Ascending aorta (tissue), 2 donors: ENCODE data around the gene C16orf82. TPM values are rescaled to one million over a fixed set of nuclear protein-coding genes. Genes with fewer than 3 reads are reported as not detected.

Source experiments
- DNase-seq, 2 donors: peaks; one replicate each; pipeline ENCODE4 v3.0.0-alpha.2; 2019; ENCODE audit warnings: low spot score in 2 of 2
- H3K27ac ChIP-seq, 2 donors: fragments of 200-600 bp; sonication (generic); one replicate each; pipeline ENCODE4 v1.5.1; 2016 to 2017; ENCODE audit warnings: mild to moderate bottlenecking in 1 of 2
- H3K27me3 ChIP-seq: fragments of 200-600 bp; sonication (generic); one replicate; pipeline ENCODE4 v1.5.1; 2017
- H3K36me3 ChIP-seq, 2 donors: fragments of 200-600 bp; sonication (generic); one replicate each; pipeline ENCODE4 v1.5.1; 2016
- H3K4me1 ChIP-seq, 2 donors: fragments of 200-600 bp; sonication (generic); one replicate each; pipeline ENCODE4 v1.5.1; 2016 to 2017; ENCODE audit warnings: mild to moderate bottlenecking in 1 of 2
- H3K4me3 ChIP-seq, 2 donors: fragments of 200-600 bp; sonication (generic); one replicate each; pipeline ENCODE4 v1.5.1; 2016 to 2017; ENCODE audit warnings: mild to moderate bottlenecking in 1 of 2
- H3K9me3 ChIP-seq, 2 donors: fragments of 200-600 bp; sonication (generic); one replicate each; pipeline ENCODE4 v1.5.1; 2016
- CTCF ChIP-seq, 3 experiments: fragments of 200-600 bp in 2 of 3; fragments of 450-650 bp in 1 of 3; sonication (generic) in 2 of 3; IDR thresholded peaks; one replicate each; pipeline ENCODE4 v1.5.1; 2016 to 2019; ENCODE audit warnings: antibody characterized with exemption in 3 of 3, mild to moderate bottlenecking in 1 of 3, moderate library complexity in 1 of 3
- intact Hi-C: fragments of 100-400 bp; cut with DNase I; formaldehyde crosslinking; loops from one replicate; pipeline ENCODE4 v1.15.1; 2023
- total RNA-seq: library from RNA; depleted of rRNA; stranded (reverse); fragments of >200 nt; gene quantifications from one replicate; pipeline ENCODE4 v1.1.0, GENCODE V29; 2016

Gene C16orf82
- total RNA-seq, 1 donor from 2014 or later: not detected

DNA sequence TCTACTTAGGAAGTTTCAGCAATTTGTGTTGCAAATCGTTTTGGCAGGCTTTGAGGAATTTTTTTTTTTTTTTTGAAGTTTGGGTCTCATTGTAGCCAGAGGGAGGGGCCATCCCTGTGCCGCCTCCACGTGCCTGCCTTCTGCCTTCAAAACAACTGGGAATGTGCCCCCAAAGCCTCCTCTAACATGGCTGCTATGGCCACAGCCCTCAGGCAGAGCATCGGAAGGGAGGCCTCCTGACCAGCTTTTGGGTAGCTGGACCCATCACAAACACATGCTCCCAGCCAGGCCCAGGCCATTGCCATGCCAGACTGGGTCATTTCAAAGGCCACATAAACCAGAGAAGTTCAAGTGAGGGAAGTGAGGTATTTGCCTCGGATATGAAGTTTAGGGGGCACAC is 21.5 kb downstream of the C16orf82 start:
- no peak for DNase-seq
- Histone ChIP-seq H3K4me1 (no peaks in the 10 kb centered on the region), H3K27me3 (no peaks in the 10 kb centered on the region), H3K27ac (no peak overlapping the region), H3K36me3 (no peaks in the 10 kb centered on the region), H3K4me3 (no peak overlapping the region), H3K9me3 (no peaks in the 10 kb centered on the region)
- TF ChIP-seq CTCF (IDR thresholded peaks at IDR 0.05): no peak
- intact Hi-C loops: no loop called here

- Histone ChIP-seq H3K4me3 (no peak overlapping the region), H3K27me3 (no peaks in the 10 kb centered on the region), H3K27ac (no peak overlapping the region), H3K9me3 (no peaks in the 10 kb centered on the region), H3K36me3 (no peaks in the 10 kb centered on the region), H3K4me1 (no peaks in the 10 kb centered on the region)
- no peak for TF ChIP-seq CTCF (IDR thresholded peaks at IDR 0.05)
- peak in 1 of 2 donors; percentile 16 for DNase-seq
- intact Hi-C loops: no loop called here
Measured at GRCh38 chr16:27096375-27096774, 29.6 kb downstream of the C16orf82 start.

DNA sequence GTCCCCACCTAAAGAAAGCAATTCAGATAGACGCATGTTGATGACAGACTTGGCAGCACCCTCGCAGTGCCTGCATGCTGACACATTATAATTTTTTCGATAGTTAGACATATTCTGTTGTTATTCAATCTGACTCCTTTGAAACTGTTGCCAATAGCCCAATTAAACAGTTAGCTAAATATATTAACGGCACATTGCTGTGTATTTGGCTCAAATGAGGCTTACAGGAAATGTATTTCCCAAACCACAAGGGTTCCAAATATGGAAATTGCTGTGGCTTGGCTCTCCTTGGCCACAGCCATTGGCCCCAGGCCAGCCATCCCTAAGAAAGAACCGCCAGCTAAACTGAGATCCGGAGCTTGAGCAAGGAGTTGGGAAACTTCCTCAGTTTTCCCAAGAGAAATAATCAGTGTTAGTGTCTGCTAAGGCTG is 31.1 kb downstream of the C16orf82 start:
- no peaks in the 10 kb centered on the region for H3K27me3 ChIP-seq
- H3K4me1 ChIP-seq: no peaks in the 10 kb centered on the region
- intact Hi-C loops: no loop called here
- no peaks in the 10 kb centered on the region for H3K9me3 ChIP-seq
- TF ChIP-seq CTCF (IDR thresholded peaks at IDR 0.05): no peak
- no peaks in the 10 kb centered on the region for H3K36me3 ChIP-seq
- H3K27ac ChIP-seq: no peak overlapping the region
- H3K4me3 ChIP-seq: no peak overlapping the region
- no peak for DNase-seq

GRCh38 chr16:27098366-27099049 is 31.8 kb downstream of the C16orf82 start:
- Histone ChIP-seq H3K27ac (no peak overlapping the region), H3K9me3 (no peaks in the 10 kb centered on the region), H3K36me3 (no peaks in the 10 kb centered on the region), H3K27me3 (no peaks in the 10 kb centered on the region), H3K4me3 (no peak overlapping the region), H3K4me1 (no peaks in the 10 kb centered on the region)
- TF ChIP-seq CTCF (IDR thresholded peaks at IDR 0.05): no peak
- intact Hi-C loops: no loop called here
- DNase-seq: no peak

DNA sequence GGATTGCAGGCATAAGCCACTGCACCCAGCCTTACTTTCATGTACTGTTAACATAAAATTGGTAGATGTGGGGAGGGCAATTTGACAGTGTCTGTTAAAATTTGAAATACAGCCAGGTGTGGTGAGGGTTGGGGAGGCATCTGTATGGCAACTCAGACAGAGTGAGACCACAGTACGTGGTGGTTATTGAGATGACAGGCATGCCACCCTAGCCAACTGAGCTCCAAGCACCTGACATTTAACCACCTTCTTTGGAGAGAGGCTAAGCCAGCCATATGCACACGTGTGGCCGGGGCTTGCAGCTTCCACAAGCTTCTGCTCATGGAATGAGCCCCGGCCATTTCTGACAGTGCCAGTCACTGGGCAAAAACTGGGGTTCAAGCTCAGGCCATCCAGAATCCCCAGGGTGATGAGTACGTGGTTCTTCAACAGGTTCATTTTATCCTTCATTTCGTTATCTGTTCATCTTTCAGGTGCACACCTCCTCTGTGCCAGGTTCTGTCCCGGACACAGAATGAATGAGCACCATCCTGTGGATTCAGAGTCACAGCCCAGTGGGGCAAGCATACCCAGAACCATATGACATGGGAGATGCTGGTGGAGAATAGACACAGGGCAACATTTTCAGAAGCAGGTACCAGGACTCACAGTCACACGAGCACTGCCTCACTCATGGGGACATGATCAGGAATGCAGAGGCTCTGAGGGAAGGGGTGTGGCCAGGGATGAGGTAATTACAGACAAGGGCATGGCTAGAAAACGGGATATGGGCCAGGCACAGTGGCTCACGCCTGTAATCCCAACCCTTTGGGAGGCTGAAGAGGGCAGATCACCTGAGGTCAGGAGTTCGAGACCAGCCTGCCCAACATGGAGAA is 36.2 kb downstream of the C16orf82 start:
- intact Hi-C loops: no loop called here

More for the DNA sequence above, 36.2 kb downstream of the C16orf82 start:
- Histone ChIP-seq H3K27me3 (no peaks in the 10 kb centered on the region), H3K27ac (no peak overlapping the region), H3K4me1 (no peaks in the 10 kb centered on the region), H3K36me3 (no peaks in the 10 kb centered on the region), H3K9me3 (no peaks in the 10 kb centered on the region), H3K4me3 (no peak overlapping the region)
- TF ChIP-seq CTCF (IDR thresholded peaks at IDR 0.05): no peak
- DNase-seq: no peak
